Liver (tissue), 9 donors: ENCODE results near the gene LAMA1. TPM values are rescaled to one million over a fixed set of nuclear protein-coding genes. Genes with fewer than 3 reads are reported as not detected.

ENCODE experiments used
- DNase-seq: peaks from one replicate; pipeline ENCODE4 v3.0.0-alpha.2; 2017; ENCODE audit warnings: low spot score
- H3K27ac ChIP-seq, 2 donors: one replicate each; pipeline ENCODE4 v1.7.0; 2013; ENCODE audit warnings: inconsistent platforms in 2 of 2, low read length in 2 of 2, control low read depth in 1 of 2, low read depth in 1 of 2, mild to moderate bottlenecking in 1 of 2
- H3K27me3 ChIP-seq, 4 donors: one replicate each; pipeline versions ENCODE4 v1.6.1 to v1.7.0; 2013; ENCODE audit warnings: low read length in 3 of 4, inconsistent platforms in 1 of 4, mild to moderate bottlenecking in 1 of 4, moderate library complexity in 1 of 4; ENCODE audit not compliant: control insufficient read depth in 4 of 4, insufficient read depth in 4 of 4
- H3K36me3 ChIP-seq, 4 donors: one replicate each; pipeline versions ENCODE4 v1.6.1 to v1.7.0; 2013; ENCODE audit warnings: low read length in 3 of 4, mild to moderate bottlenecking in 3 of 4, low read depth in 1 of 4, moderate library complexity in 1 of 4; ENCODE audit not compliant: control insufficient read depth in 4 of 4, insufficient read depth in 3 of 4
- H3K4me1 ChIP-seq, 4 donors: one replicate each; pipeline versions ENCODE4 v1.6.1 to v1.7.0; 2013; ENCODE audit warnings: low read length in 3 of 4, mild to moderate bottlenecking in 3 of 4, moderate library complexity in 1 of 4; ENCODE audit not compliant: control insufficient read depth in 4 of 4, insufficient read depth in 4 of 4
- H3K4me3 ChIP-seq, 3 donors: one replicate each; pipeline versions ENCODE4 v1.6.1 to v1.7.0; 2013; ENCODE audit warnings: low read length in 3 of 3, control low read depth in 1 of 3, low read depth in 1 of 3, mild to moderate bottlenecking in 1 of 3
- H3K9ac ChIP-seq, 2 donors: one replicate each; pipeline ENCODE4 v1.7.0; 2013; ENCODE audit warnings: low read length in 2 of 2, mild to moderate bottlenecking in 2 of 2, moderate library complexity in 2 of 2, control low read depth in 1 of 2, low read depth in 1 of 2
- H3K9me3 ChIP-seq, 4 donors: one replicate each; pipeline versions ENCODE4 v1.6.1 to v1.7.0; 2013; ENCODE audit warnings: low read length in 3 of 4; ENCODE audit not compliant: control insufficient read depth in 4 of 4
- ATF3 ChIP-seq: IDR thresholded peaks from 2 replicates; pipeline ENCODE4 v1.6.1; 2016; ENCODE audit warnings: antibody characterized with exemption
- EGR1 ChIP-seq, 2 donors: IDR thresholded peaks; 2 replicates each; pipeline ENCODE4 v1.6.1; 2016 to 2018; ENCODE audit warnings: antibody characterized with exemption in 2 of 2, low read depth in 2 of 2
- FOXA1 ChIP-seq: IDR thresholded peaks from 2 replicates; pipeline ENCODE4 v1.6.1; 2016; ENCODE audit warnings: antibody characterized with exemption
- FOXA2 ChIP-seq: IDR thresholded peaks from 2 replicates; pipeline ENCODE4 v1.6.1; 2016; ENCODE audit warnings: antibody characterized with exemption
- GABPA ChIP-seq, 2 donors: IDR thresholded peaks in 1 of 2; conservative IDR thresholded peaks in 1 of 2; 2 replicates each; pipeline ENCODE4 v1.6.1; 2016; ENCODE audit warnings: antibody characterized with exemption in 2 of 2, mild to moderate bottlenecking in 1 of 2, moderate library complexity in 1 of 2
- HNF4A ChIP-seq, 2 donors: conservative IDR thresholded peaks; 2 replicates each; pipeline ENCODE4 v1.6.1; 2016; ENCODE audit warnings: antibody characterized with exemption in 2 of 2, mild to moderate bottlenecking in 2 of 2
- HNF4G ChIP-seq: IDR thresholded peaks from 2 replicates; pipeline ENCODE4 v1.6.1; 2016; ENCODE audit warnings: antibody characterized with exemption
- JUND ChIP-seq, 2 donors: IDR thresholded peaks; 2 replicates each; pipeline ENCODE4 v1.6.1; 2016; ENCODE audit warnings: antibody characterized with exemption in 2 of 2
- NR2F2 ChIP-seq: IDR thresholded peaks from 2 replicates; pipeline ENCODE4 v1.6.1; 2016; ENCODE audit warnings: antibody characterized with exemption
- RAD21 ChIP-seq, 2 donors: IDR thresholded peaks; 2 replicates each; pipeline ENCODE4 v1.6.1; 2016; ENCODE audit warnings: antibody characterized with exemption in 2 of 2, mild to moderate bottlenecking in 2 of 2
- RXRA ChIP-seq, 2 donors: IDR thresholded peaks; 2 replicates each; pipeline ENCODE4 v1.6.1; 2017 to 2018; ENCODE audit warnings: antibody characterized with exemption in 2 of 2, mild to moderate bottlenecking in 1 of 2
- TAF1 ChIP-seq: conservative IDR thresholded peaks from 2 replicates; pipeline ENCODE4 v1.6.1; 2016; ENCODE audit warnings: antibody characterized with exemption, mild to moderate bottlenecking
- WGBS: extraction: QIAGEN DNeasy Blood & Tissue Kit; methylation state at CpG from one replicate; pipeline ENCODE4 v1.1.7; 2013; 5-methylcytosine and 5-hydroxymethylcytosine counted together
- polyA plus RNA-seq, 2 donors: library from polyadenylated mRNA; stranded (reverse) in 1 of 2; unstranded in 1 of 2; fragments of 200-250 nt in 1 of 2; fragments of >200 nt in 1 of 2; fragmentation: Nextera tagmentation in 1 of 2; extraction: Ambion mirVana in 1 of 2; gene quantifications; one replicate each; pipeline versions ENCODE4 v1.2.1 to v1.2.3, GENCODE V29; 2013 to 2015
- total RNA-seq, 2 donors: library from RNA; depleted of rRNA; stranded (reverse); fragments of >200 nt; gene quantifications; one replicate each; pipeline ENCODE4 v1.2.3, GENCODE V29; 2014
- TF ChIP-seq, protein P1 (sequence below): IDR thresholded peaks from 2 replicates; pipeline ENCODE4 v1.6.1; 2016; ENCODE audit warnings: antibody characterized with exemption
- donor health status: healthy.
- donor health status: healthy.
- donor health status: healthy.
- donor health status: healthy.
- donor health status: healthy.

LAMA1 gene
- total and polyA plus RNA-seq, 4 donors, result 0.05 to 0.67 (median 0.43) TPM

DNA sequence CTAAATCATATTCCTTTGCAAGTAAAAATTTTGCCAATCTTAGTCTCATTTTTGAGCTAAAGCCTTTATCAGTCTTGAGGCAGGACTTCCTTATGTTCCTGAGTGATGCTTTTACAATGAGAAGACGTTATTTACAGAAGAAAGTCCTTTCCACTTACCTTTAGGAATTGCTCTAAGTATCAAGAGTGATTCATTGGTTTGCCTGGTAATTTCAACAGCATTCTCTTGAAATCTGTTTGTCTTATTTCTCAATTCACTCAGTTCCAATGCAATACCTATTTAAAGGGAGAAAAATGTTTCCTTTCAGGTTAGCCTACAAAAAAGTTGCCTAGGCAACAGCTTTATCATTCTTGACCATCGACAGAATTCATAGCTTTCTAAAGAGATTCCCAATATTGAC, 137.2 kb downstream of the LAMA1 start:
- WGBS, result 55% methylated on average over 2 of the region's 2 CpGs
- H3K9ac ChIP-seq, result no peak overlapping the region
- DNase-seq, result no peak
- no peak for TF ChIP-seq JUND (IDR thresholded peaks at IDR 0.05)
- no peak for TF ChIP-seq FOXA1
- TF ChIP-seq HNF4A (conservative IDR thresholded peaks at IDR 0.05), result no peak
- no peak for TF ChIP-seq RXRA (IDR thresholded peaks at IDR 0.05)
- no peak for TF ChIP-seq NR2F2
- no peak for TF ChIP-seq ATF3
- TF ChIP-seq HNF4G, result no peak
- no peak for TF ChIP-seq FOXA2
- H3K27me3 ChIP-seq, result no peaks in the 10 kb centered on the region
- no peak overlapping the region for H3K4me3 ChIP-seq
- H3K9me3 ChIP-seq, result no peaks in the 10 kb centered on the region
- no peaks in the 10 kb centered on the region for H3K36me3 ChIP-seq
- no peak overlapping the region for H3K27ac ChIP-seq
- H3K4me1 ChIP-seq, result no peaks in the 10 kb centered on the region

GRCh38 chr18:6979954-6980353, 137.6 kb downstream of the LAMA1 start:
- no peak for TF ChIP-seq RAD21 (IDR thresholded peaks at IDR 0.05)
- TF ChIP-seq TAF1, result no peak
- TF ChIP-seq, protein P1, sequence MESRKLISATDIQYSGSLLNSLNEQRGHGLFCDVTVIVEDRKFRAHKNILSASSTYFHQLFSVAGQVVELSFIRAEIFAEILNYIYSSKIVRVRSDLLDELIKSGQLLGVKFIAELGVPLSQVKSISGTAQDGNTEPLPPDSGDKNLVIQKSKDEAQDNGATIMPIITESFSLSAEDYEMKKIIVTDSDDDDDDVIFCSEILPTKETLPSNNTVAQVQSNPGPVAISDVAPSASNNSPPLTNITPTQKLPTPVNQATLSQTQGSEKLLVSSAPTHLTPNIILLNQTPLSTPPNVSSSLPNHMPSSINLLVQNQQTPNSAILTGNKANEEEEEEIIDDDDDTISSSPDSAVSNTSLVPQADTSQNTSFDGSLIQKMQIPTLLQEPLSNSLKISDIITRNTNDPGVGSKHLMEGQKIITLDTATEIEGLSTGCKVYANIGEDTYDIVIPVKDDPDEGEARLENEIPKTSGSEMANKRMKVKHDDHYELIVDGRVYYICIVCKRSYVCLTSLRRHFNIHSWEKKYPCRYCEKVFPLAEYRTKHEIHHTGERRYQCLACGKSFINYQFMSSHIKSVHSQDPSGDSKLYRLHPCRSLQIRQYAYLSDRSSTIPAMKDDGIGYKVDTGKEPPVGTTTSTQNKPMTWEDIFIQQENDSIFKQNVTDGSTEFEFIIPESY, result no peak
- TF ChIP-seq ATF3, result no peak
- no peak for TF ChIP-seq RXRA (IDR thresholded peaks at IDR 0.05)
- no peak for TF ChIP-seq EGR1 (IDR thresholded peaks at IDR 0.05; ENCODE audit: low read depth in 2 of 2)
- H3K9me3 ChIP-seq, result no peaks in the 10 kb centered on the region
- DNase-seq, result no peak
- H3K4me3 ChIP-seq, result no peak overlapping the region
- no peaks in the 10 kb centered on the region for H3K27me3 ChIP-seq
- no peak overlapping the region for H3K9ac ChIP-seq
- H3K36me3 ChIP-seq, result no peaks in the 10 kb centered on the region
- no peaks in the 10 kb centered on the region for H3K4me1 ChIP-seq
- no peak overlapping the region for H3K27ac ChIP-seq
- 97% methylated on average over 3 of the region's 3 CpGs for WGBS

DNA sequence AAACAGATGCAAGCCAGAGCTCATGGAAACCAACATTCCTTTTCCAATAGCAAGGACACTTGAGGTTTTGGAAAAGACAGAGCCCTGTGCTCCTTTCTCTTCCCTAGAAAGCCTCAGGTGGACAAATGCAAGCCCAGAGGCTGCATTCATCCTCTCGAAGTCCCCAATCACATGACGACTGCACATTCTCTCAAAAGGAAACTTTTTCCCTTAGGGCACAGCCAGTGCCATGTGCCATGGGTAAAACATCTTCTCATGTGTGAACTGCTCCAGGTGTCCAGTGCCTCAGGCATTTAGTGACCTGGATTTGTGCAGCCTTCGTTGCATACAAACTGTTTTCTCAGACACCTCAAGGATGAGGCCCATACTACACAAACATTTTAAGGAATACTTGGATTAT, 140.7 kb downstream of the LAMA1 start:
- Histone ChIP-seq H3K27me3 (no peaks in the 10 kb centered on the region), H3K27ac (no peak overlapping the region), H3K4me1 (no peaks in the 10 kb centered on the region), H3K36me3 (no peaks in the 10 kb centered on the region), H3K9ac (no peak overlapping the region), H3K4me3 (no peak overlapping the region), H3K9me3 (no peaks in the 10 kb centered on the region)
- 87% methylated on average over 3 of the region's 3 CpGs for WGBS
- DNase-seq, result no peak
- TF ChIP-seq RAD21 (IDR thresholded peaks at IDR 0.05) (no peak), HNF4A (conservative IDR thresholded peaks at IDR 0.05) (no peak), FOXA2 (no peak), GABPA (IDR thresholded peaks at IDR 0.05 in 1 of 2, conservative IDR thresholded peaks at IDR 0.05 in 1 of 2) (no peak)
- TF ChIP-seq, protein P1, result no peak
